LNCaP clone FGC (cell line): Measurements from ENCODE around the gene RAB44.

Source experiments
- DNase-seq: peaks from one replicate; pipeline ENCODE4 v3.0.0-alpha.2; 2011; ENCODE audit warnings: low read depth
- H3K4me3 ChIP-seq: 2 replicates; pipeline ENCODE4 v1.5.1; 2011; ENCODE audit warnings: mild to moderate bottlenecking, low read depth, low read length, control low read depth
- CTCF ChIP-seq: IDR thresholded peaks from 2 replicates; pipeline ENCODE4 v1.5.1; 2012; ENCODE audit warnings: mild to moderate bottlenecking; ENCODE audit not compliant: control insufficient read depth, insufficient read depth; ENCODE audit errors: extremely low read depth

Gene RAB44

GRCh38 chr6:36733300-36733699 is 35.7 kb downstream of the RAB44 start:
- DNase-seq: no peak
- no peak for TF ChIP-seq CTCF
- H3K4me3 ChIP-seq: no peak overlapping the region

GRCh38 chr6:36734486-36735060 is 36.9 kb downstream of the RAB44 start:
- no peak for DNase-seq
- TF ChIP-seq CTCF: no peak
- H3K4me3 ChIP-seq: no peak overlapping the region

- no peak for TF ChIP-seq CTCF
- peak; percentile 40 for DNase-seq
- no peak overlapping the region for H3K4me3 ChIP-seq
These were observed 37.8 kb downstream of the RAB44 start for GRCh38 chr6:36735110-36736071.

- no peak for DNase-seq
- no peak overlapping the region for H3K4me3 ChIP-seq
- no peak for TF ChIP-seq CTCF
These were observed 39.6 kb downstream of the RAB44 start for GRCh38 chr6:36737043-36737785.

- H3K4me3 ChIP-seq: no peak overlapping the region
- no peak for TF ChIP-seq CTCF
- no peak for DNase-seq
These were observed 40.5 kb downstream of the RAB44 start for GRCh38 chr6:36738108-36738507.

GRCh38 chr6:36739947-36740817 is 42.6 kb downstream of the RAB44 start:
- no peak for DNase-seq
- TF ChIP-seq CTCF: no peak
- no peak overlapping the region for H3K4me3 ChIP-seq
